Tibial nerve (tissue), 4 donors: ENCODE results near the gene PPP6C. TPM values are rescaled to one million over a fixed set of nuclear protein-coding genes. Genes with fewer than 3 reads are reported as not detected.

Experiments
- DNase-seq, 2 donors: peaks; one replicate each; pipeline ENCODE4 v3.0.0-alpha.2; 2019; ENCODE audit warnings: low spot score in 2 of 2
- H3K27ac ChIP-seq, 4 donors: fragments of 200-600 bp; sonication (generic) in 3 of 4; one replicate each; pipeline ENCODE4 v1.5.1; 2017 to 2019; ENCODE audit warnings: mild to moderate bottlenecking in 1 of 4
- H3K27me3 ChIP-seq, 2 donors: fragments of 200-600 bp; sonication (generic) in 1 of 2; one replicate each; pipeline versions ENCODE4 v1.5.1 to v1.6.0; 2017 to 2019
- H3K36me3 ChIP-seq, 3 donors: fragments of 200-600 bp; sonication (generic); one replicate each; pipeline ENCODE4 v1.5.1; 2018 to 2019
- H3K4me1 ChIP-seq, 4 donors: fragments of 200-600 bp; sonication (generic) in 3 of 4; one replicate each; pipeline ENCODE4 v1.5.1; 2017 to 2019
- H3K4me3 ChIP-seq, 4 donors: fragments of 200-600 bp; sonication (generic) in 3 of 4; one replicate each; pipeline ENCODE4 v1.5.1; 2017 to 2019; ENCODE audit warnings: mild to moderate bottlenecking in 1 of 4, moderate library complexity in 1 of 4
- H3K9me3 ChIP-seq, 4 donors: fragments of 200-600 bp; sonication (generic) in 3 of 4; one replicate each; pipeline ENCODE4 v1.5.1; 2017 to 2019
- EP300 ChIP-seq, 2 donors: sonication (generic); formaldehyde crosslinking; IDR thresholded peaks; one replicate each; pipeline ENCODE4 v1.6.1; 2017; ENCODE audit warnings: antibody characterized with exemption in 2 of 2, mild to moderate bottlenecking in 1 of 2
- POLR2A ChIP-seq, 2 donors: fragments of 450-650 bp; IDR thresholded peaks; one replicate each; pipeline ENCODE4 v1.6.1; 2017; ENCODE audit warnings: antibody characterized with exemption in 2 of 2, mild to moderate bottlenecking in 2 of 2, moderate library complexity in 2 of 2
- WGBS, 2 donors: methylation state at CpG; one replicate each; pipeline ENCODE4 v1.1.5; 2018; 5-methylcytosine and 5-hydroxymethylcytosine counted together
- total RNA-seq, 4 donors: library from RNA; depleted of rRNA; stranded (reverse); fragments of >200 nt; gene quantifications; one replicate each; pipeline ENCODE4 v1.1.0, GENCODE V29; 2016
- TF ChIP-seq, protein P1 (sequence below), 5 experiments: fragments of 200-600 bp in 3 of 5; fragments of 450-650 bp in 2 of 5; sonication (generic) in 3 of 5; IDR thresholded peaks; one replicate each; pipeline ENCODE4 v1.5.1; 2016 to 2019; ENCODE audit warnings: antibody characterized with exemption in 5 of 5, mild to moderate bottlenecking in 3 of 5, moderate library complexity in 2 of 5

PPP6C gene
- total RNA-seq, 4 donors from 2014 or later: 30.6 to 32.7 (median 31.6) TPM

GRCh38 chr9:125161284-125161918 lies 28.2 kb downstream of the PPP6C start:
- TF ChIP-seq POLR2A (IDR thresholded peaks at IDR 0.05): no peak
- peak in 1 of 2 donors; percentile 53 for TF ChIP-seq EP300 (IDR thresholded peaks at IDR 0.05)
- TF ChIP-seq, protein P1, sequence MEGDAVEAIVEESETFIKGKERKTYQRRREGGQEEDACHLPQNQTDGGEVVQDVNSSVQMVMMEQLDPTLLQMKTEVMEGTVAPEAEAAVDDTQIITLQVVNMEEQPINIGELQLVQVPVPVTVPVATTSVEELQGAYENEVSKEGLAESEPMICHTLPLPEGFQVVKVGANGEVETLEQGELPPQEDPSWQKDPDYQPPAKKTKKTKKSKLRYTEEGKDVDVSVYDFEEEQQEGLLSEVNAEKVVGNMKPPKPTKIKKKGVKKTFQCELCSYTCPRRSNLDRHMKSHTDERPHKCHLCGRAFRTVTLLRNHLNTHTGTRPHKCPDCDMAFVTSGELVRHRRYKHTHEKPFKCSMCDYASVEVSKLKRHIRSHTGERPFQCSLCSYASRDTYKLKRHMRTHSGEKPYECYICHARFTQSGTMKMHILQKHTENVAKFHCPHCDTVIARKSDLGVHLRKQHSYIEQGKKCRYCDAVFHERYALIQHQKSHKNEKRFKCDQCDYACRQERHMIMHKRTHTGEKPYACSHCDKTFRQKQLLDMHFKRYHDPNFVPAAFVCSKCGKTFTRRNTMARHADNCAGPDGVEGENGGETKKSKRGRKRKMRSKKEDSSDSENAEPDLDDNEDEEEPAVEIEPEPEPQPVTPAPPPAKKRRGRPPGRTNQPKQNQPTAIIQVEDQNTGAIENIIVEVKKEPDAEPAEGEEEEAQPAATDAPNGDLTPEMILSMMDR (IDR thresholded peaks at IDR 0.05): no peak
- Histone ChIP-seq H3K9me3 (no peaks in the 10 kb centered on the region), H3K27ac (peak overlapping the region in 2 of 4 donors; percentile 72), H3K27me3 (no peaks in the 10 kb centered on the region), H3K36me3 (peaks cover 0 to 28% (median 0%) of the 10 kb centered on the region in 3 donors), H3K4me3 (no peak overlapping the region), H3K4me1 (peaks cover 0 to 19% (median 4%) of the 10 kb centered on the region in 4 donors)
- DNase-seq: peak in 1 of 2 donors; percentile 33
- WGBS, 2 donors: 60 to 64% methylated on average over 3 of the region's 3 CpGs

- DNase-seq: no peak
- Histone ChIP-seq H3K36me3 (peaks cover 0 to 35% (median 0%) of the 10 kb centered on the region in 3 donors), H3K9me3 (no peaks in the 10 kb centered on the region), H3K4me1 (peaks cover 0 to 19% (median 4%) of the 10 kb centered on the region in 4 donors), H3K4me3 (no peak overlapping the region), H3K27ac (peak overlapping the region in 2 of 4 donors; percentile 42 to 72), H3K27me3 (no peaks in the 10 kb centered on the region)
- no peak for TF ChIP-seq EP300 (IDR thresholded peaks at IDR 0.05)
- TF ChIP-seq POLR2A (IDR thresholded peaks at IDR 0.05): no peak
- TF ChIP-seq, protein P1 (IDR thresholded peaks at IDR 0.05): no peak
These were observed 28.9 kb downstream of the PPP6C start for GRCh38 chr9:125160750-125161149.

GRCh38 chr9:125156551-125156950 lies 33.1 kb downstream of the PPP6C start:
- Histone ChIP-seq H3K27me3 (no peaks in the 10 kb centered on the region), H3K4me3 (no peak overlapping the region), H3K4me1 (peaks cover 0 to 12% (median 4%) of the 10 kb centered on the region in 4 donors), H3K36me3 (peaks cover 2 to 66% (median 8%) of the 10 kb centered on the region in 3 donors), H3K27ac (no peak overlapping the region), H3K9me3 (no peaks in the 10 kb centered on the region)
- DNase-seq: no peak
- TF ChIP-seq, protein P1 (IDR thresholded peaks at IDR 0.05): no peak
- no peak for TF ChIP-seq EP300 (IDR thresholded peaks at IDR 0.05)
- TF ChIP-seq POLR2A (IDR thresholded peaks at IDR 0.05): no peak
- 88 to 100% methylated on average over 2 of the region's 2 CpGs for WGBS, 2 donors

DNA sequence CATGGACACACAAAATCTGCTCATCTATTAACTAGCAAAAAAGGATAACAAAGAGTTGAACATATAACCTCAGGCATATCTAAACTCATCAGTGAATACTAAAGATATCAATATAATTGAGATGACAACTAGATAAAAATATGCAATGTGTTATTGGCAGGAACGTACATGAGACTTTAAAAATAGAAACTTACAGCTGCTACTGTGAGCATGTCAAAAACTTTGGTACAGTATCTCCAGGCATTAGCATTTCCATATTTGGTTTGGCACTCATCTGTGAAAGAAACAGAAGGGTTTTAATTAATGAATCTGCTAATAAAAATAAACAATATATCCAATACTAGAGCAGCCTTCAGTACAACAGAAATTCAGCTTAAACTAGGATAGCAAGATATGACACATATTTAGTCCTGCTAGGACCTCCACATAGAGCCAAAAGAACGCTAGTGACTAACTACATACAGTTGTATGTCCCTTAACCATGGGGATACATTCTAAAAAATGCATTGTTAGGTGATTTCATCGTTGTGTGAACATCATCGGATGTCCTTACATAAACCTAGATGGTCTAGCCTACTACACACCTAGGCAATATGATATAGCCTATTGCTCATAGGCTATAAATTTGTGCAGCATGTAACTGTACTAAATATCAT lies 35.8 kb downstream of the PPP6C start:
- Histone ChIP-seq H3K4me3 (no peak overlapping the region), H3K27me3 (no peaks in the 10 kb centered on the region), H3K4me1 (no peaks in the 10 kb centered on the region), H3K9me3 (no peaks in the 10 kb centered on the region), H3K27ac (no peak overlapping the region), H3K36me3 (peaks cover 2 to 83% (median 8%) of the 10 kb centered on the region in 3 donors)
- TF ChIP-seq, protein P1 (IDR thresholded peaks at IDR 0.05): no peak
- TF ChIP-seq EP300 (IDR thresholded peaks at IDR 0.05) (no peak), POLR2A (IDR thresholded peaks at IDR 0.05) (no peak)
- 80 to 85% methylated on average over 4 of the region's 4 CpGs for WGBS, 2 donors
- no peak for DNase-seq

GRCh38 chr9:125151730-125152129 lies 37.9 kb downstream of the PPP6C start:
- no peak for DNase-seq
- no peaks in the 10 kb centered on the region for H3K27me3 ChIP-seq
- WGBS, 2 donors: 98 to 100% methylated on average over 2 of the region's 2 CpGs
- no peak overlapping the region for H3K27ac ChIP-seq
- TF ChIP-seq, protein P1 (IDR thresholded peaks at IDR 0.05): no peak
- TF ChIP-seq POLR2A (IDR thresholded peaks at IDR 0.05) (no peak), EP300 (IDR thresholded peaks at IDR 0.05) (no peak)
- no peak overlapping the region for H3K4me3 ChIP-seq
- no peaks in the 10 kb centered on the region for H3K4me1 ChIP-seq
- no peaks in the 10 kb centered on the region for H3K9me3 ChIP-seq
- peaks cover 2 to 76% (median 8%) of the 10 kb centered on the region in 3 donors for H3K36me3 ChIP-seq
